Adrenal gland (tissue), 12 donors: ENCODE data around the gene GALNT9. TPM values are rescaled to one million over a fixed set of nuclear protein-coding genes. Genes with fewer than 3 reads are reported as not detected.
A peak's percentile ranks its signal among the peaks of the same experiment; 100 is the strongest.

ENCODE experiments used
- DNase-seq, 7 donors: peaks; one replicate each; pipeline ENCODE4 v3.0.0-alpha.2; 2019 to 2020
- H3K27ac ChIP-seq, 5 donors: fragments of 200-600 bp; sonication (generic) in 4 of 5; 1 replicate in 3 of 5; 2 replicates in 2 of 5; pipeline versions ENCODE4 v1.5.1 to v1.8.0; 2016 to 2020; ENCODE audit warnings: mild to moderate bottlenecking in 1 of 5
- H3K27me3 ChIP-seq: fragments of 200-600 bp; 2 replicates; pipeline ENCODE4 v1.8.0; 2021
- H3K36me3 ChIP-seq, 2 donors: fragments of 200-600 bp; replicated peaks in 1 of 2; 1 replicate in 1 of 2; 2 replicates in 1 of 2; pipeline versions ENCODE4 v1.5.1 to v1.8.0; 2018 to 2022
- H3K4me1 ChIP-seq, 2 donors: fragments of 200-600 bp; replicated peaks in 1 of 2; 1 replicate in 1 of 2; 2 replicates in 1 of 2; pipeline versions ENCODE4 v1.5.1 to v1.8.0; 2018 to 2021
- H3K4me3 ChIP-seq, 4 donors: fragments of 200-600 bp; sonication (generic) in 3 of 4; one replicate each; pipeline ENCODE4 v1.5.1; 2016 to 2018
- H3K9me3 ChIP-seq, 3 donors: fragments of 200-600 bp; sonication (generic) in 1 of 3; replicated peaks in 1 of 3; 1 replicate in 2 of 3; 2 replicates in 1 of 3; pipeline versions ENCODE4 v1.5.1 to v1.8.0; 2016 to 2021
- POLR2A ChIP-seq, 2 donors: fragments of 450-650 bp; IDR thresholded peaks; one replicate each; pipeline ENCODE4 v1.6.1; 2017; ENCODE audit warnings: antibody characterized with exemption in 2 of 2, mild to moderate bottlenecking in 2 of 2, moderate library complexity in 1 of 2
- WGBS, 4 donors: extraction: QIAGEN DNeasy Blood & Tissue Kit in 2 of 4; methylation state at CpG; one replicate each; pipeline versions ENCODE4 v1.1.5 to v1.1.7; 2013 to 2017; 5-methylcytosine and 5-hydroxymethylcytosine counted together
- intact Hi-C, 2 donors: fragments of 100-400 bp; cut with DNase I; formaldehyde crosslinking; loops; one replicate each; pipeline versions ENCODE4 v1.14.1 to v1.15.0; 2022 to 2023
- polyA plus RNA-seq, 3 donors: library from polyadenylated mRNA; stranded (reverse); fragments of 200-250 nt in 2 of 3; fragments of 350-450 nt in 1 of 3; fragmentation: Illumina TruSeq in 1 of 3; extraction: RNeasy Lipid Tissue Mini Kit (QIAGEN cat#74804) in 1 of 3; gene quantifications; one replicate each; pipeline ENCODE4 v1.2.3, GENCODE V29; 2013 to 2014
- total RNA-seq, 9 donors: library from RNA; depleted of rRNA in 4 of 9; stranded (reverse); fragments of >200 nt in 4 of 9; fragments of 120-200 nt in 1 of 9; fragmentation: NEBNext Ultra II Directional in 1 of 9; extraction: Animal tissue kit (Norgen Biotek cat#: 25700) in 1 of 9; gene quantifications; one replicate each; pipeline versions ENCODE4 v1.1.0 to v1.2.4, GENCODE V29; 2013 to 2023
- TF ChIP-seq, protein P1 (sequence below), 6 experiments: fragments of 450-650 bp in 4 of 6; fragments of 200-600 bp in 2 of 6; sonication (generic) in 1 of 6; IDR thresholded peaks; 1 replicate in 5 of 6; 2 replicates in 1 of 6; pipeline versions ENCODE4 v1.5.1 to v1.8.0; 2016 to 2021; ENCODE audit warnings: antibody characterized with exemption in 6 of 6, mild to moderate bottlenecking in 2 of 6, moderate library complexity in 1 of 6
- donor health status: healthy with polysubstance abuse.
- donor health status: Bipolar disorder and iron deficiency.
- donor health status: DM: yes; HTN: yes; CAD: no.
- donor health status: DM: no; HTN: no; CAD: no.
- donor health status: DM: no; HTN: no; CAD: no.
- donor health status: DM: yes; HTN: yes; CAD: no.

The GALNT9 gene
- total and polyA plus RNA-seq, 12 donors = 0.44 to 7.8 (median 1.2) TPM; not detected in 1

GRCh38 chr12:132287391-132288238 lies 41.8 kb downstream of the GALNT9 start:
- TF ChIP-seq POLR2A (IDR thresholded peaks at IDR 0.05) = no peak
- TF ChIP-seq, protein P1, sequence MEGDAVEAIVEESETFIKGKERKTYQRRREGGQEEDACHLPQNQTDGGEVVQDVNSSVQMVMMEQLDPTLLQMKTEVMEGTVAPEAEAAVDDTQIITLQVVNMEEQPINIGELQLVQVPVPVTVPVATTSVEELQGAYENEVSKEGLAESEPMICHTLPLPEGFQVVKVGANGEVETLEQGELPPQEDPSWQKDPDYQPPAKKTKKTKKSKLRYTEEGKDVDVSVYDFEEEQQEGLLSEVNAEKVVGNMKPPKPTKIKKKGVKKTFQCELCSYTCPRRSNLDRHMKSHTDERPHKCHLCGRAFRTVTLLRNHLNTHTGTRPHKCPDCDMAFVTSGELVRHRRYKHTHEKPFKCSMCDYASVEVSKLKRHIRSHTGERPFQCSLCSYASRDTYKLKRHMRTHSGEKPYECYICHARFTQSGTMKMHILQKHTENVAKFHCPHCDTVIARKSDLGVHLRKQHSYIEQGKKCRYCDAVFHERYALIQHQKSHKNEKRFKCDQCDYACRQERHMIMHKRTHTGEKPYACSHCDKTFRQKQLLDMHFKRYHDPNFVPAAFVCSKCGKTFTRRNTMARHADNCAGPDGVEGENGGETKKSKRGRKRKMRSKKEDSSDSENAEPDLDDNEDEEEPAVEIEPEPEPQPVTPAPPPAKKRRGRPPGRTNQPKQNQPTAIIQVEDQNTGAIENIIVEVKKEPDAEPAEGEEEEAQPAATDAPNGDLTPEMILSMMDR (IDR thresholded peaks at IDR 0.05) = no peak
- DNase-seq = no peak
- Histone ChIP-seq H3K4me3 (no peak overlapping the region), H3K36me3 (no peaks in the 10 kb centered on the region), H3K27ac (no peak overlapping the region), H3K4me1 (no peaks in the 10 kb centered on the region), H3K9me3 (no peaks in the 10 kb centered on the region), H3K27me3 (no peaks in the 10 kb centered on the region)
- WGBS, 4 donors = 78 to 82% (median 80%) methylated on average over 35 to 36 of the region's 36 CpGs
- intact Hi-C loops = no loop called here

GRCh38 chr12:132286912-132287311 lies 42.5 kb downstream of the GALNT9 start:
- no peak for TF ChIP-seq POLR2A (IDR thresholded peaks at IDR 0.05)
- TF ChIP-seq, protein P1 (IDR thresholded peaks at IDR 0.05) = no peak
- no peak overlapping the region for H3K27ac ChIP-seq
- WGBS, 4 donors = 52 to 82% (median 79%) methylated on average over 6 to 23 of the region's 23 CpGs
- no peak overlapping the region for H3K4me3 ChIP-seq
- no peaks in the 10 kb centered on the region for H3K9me3 ChIP-seq
- H3K4me1 ChIP-seq = no peaks in the 10 kb centered on the region
- intact Hi-C loops = no loop called here
- H3K36me3 ChIP-seq = no peaks in the 10 kb centered on the region
- DNase-seq = no peak
- no peaks in the 10 kb centered on the region for H3K27me3 ChIP-seq

GRCh38 chr12:132285991-132286681 lies 43.3 kb downstream of the GALNT9 start:
- Histone ChIP-seq H3K4me3 (peak overlapping the region in 1 of 4 donors; percentile 23), H3K9me3 (no peaks in the 10 kb centered on the region), H3K4me1 (no peaks in the 10 kb centered on the region), H3K27me3 (peaks cover under 1% of the 10 kb centered on the region), H3K36me3 (no peaks in the 10 kb centered on the region), H3K27ac (no peak overlapping the region)
- WGBS, 4 donors = 8 to 15% (median 11%) methylated on average over 9 to 51 of the region's 51 CpGs
- peak; percentile 55 to 81 (median 76) for DNase-seq
- intact Hi-C loops = no loop called here
- TF ChIP-seq POLR2A (IDR thresholded peaks at IDR 0.05) = no peak
- TF ChIP-seq, protein P1 (IDR thresholded peaks at IDR 0.05) = no peak
